ENCODE results near the gene TMEM98.
"Not testable (repeated sequence)": the region's sequence is repeated elsewhere in the genome, so short reads cannot be mapped to it uniquely, and the experiment has no call there.

TMEM98 gene

DNA sequence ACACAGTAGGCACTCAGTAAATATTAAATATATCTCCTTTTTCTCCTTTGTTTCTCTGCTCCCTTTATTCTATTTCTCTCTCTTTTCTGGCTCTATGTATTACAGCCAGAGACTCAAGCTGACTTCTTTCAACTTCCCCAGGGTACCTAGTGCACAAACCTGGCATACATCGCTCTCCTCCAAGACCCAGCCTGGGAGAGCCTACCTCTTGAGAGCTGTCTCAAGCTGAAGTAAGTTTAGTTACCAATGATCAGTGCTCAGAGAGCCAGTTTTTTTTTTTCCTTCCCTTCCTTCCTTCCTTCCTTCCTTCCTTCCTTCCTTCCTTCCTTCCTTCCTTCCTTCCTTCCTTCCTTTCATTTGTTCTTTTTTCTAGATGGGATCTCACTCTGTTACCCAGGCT is 19.8 kb downstream of the TMEM98 start:
- TF ChIP-seq, protein P1, sequence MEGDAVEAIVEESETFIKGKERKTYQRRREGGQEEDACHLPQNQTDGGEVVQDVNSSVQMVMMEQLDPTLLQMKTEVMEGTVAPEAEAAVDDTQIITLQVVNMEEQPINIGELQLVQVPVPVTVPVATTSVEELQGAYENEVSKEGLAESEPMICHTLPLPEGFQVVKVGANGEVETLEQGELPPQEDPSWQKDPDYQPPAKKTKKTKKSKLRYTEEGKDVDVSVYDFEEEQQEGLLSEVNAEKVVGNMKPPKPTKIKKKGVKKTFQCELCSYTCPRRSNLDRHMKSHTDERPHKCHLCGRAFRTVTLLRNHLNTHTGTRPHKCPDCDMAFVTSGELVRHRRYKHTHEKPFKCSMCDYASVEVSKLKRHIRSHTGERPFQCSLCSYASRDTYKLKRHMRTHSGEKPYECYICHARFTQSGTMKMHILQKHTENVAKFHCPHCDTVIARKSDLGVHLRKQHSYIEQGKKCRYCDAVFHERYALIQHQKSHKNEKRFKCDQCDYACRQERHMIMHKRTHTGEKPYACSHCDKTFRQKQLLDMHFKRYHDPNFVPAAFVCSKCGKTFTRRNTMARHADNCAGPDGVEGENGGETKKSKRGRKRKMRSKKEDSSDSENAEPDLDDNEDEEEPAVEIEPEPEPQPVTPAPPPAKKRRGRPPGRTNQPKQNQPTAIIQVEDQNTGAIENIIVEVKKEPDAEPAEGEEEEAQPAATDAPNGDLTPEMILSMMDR (IDR thresholded peaks at IDR 0.05; ENCODE audit: unreplicated experiment in 3 of 3) = no peak
- H3K27ac Mint-ChIP-seq = no peak overlapping the region
- H3K4me1 Mint-ChIP-seq = peaks cover 11% of the 10 kb centered on the region
- peaks cover 13% of the 10 kb centered on the region for H3K36me3 Mint-ChIP-seq (ENCODE audit: low read depth)
- H3K27me3 Mint-ChIP-seq (ENCODE audit: low read depth) = no peaks in the 10 kb centered on the region
- H3K9me3 Mint-ChIP-seq = no peaks in the 10 kb centered on the region
- no peak overlapping the region for H3K4me3 Mint-ChIP-seq

DNA sequence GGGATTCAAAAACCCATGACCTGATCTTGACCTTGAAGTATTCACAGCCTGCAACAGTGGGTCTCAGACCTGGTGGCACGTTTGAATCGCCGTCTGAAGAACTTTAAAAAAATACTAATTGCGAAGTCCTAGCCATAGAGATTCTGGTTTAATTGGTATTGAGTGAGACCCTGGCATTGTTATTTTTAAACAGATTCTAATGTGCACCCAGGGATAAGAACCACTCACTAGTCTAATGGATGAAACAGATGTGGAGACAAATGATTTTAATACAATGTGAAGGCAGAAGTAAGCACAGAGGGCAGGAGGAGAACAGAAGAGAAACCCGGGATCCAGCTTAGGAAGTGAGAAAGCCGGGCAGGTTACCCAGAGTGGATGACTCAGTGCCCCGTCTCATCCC is 21.2 kb downstream of the TMEM98 start:
- TF ChIP-seq, protein P1 (IDR thresholded peaks at IDR 0.05; ENCODE audit: unreplicated experiment in 3 of 3) = no peak
- Mint-ChIP-seq H3K4me1 (peaks cover 11% of the 10 kb centered on the region), H3K27me3 (ENCODE audit: low read depth) (no peaks in the 10 kb centered on the region), H3K4me3 (no peak overlapping the region), H3K36me3 (ENCODE audit: low read depth) (no peaks in the 10 kb centered on the region), H3K9me3 (no peaks in the 10 kb centered on the region), H3K27ac (no peak overlapping the region)

DNA sequence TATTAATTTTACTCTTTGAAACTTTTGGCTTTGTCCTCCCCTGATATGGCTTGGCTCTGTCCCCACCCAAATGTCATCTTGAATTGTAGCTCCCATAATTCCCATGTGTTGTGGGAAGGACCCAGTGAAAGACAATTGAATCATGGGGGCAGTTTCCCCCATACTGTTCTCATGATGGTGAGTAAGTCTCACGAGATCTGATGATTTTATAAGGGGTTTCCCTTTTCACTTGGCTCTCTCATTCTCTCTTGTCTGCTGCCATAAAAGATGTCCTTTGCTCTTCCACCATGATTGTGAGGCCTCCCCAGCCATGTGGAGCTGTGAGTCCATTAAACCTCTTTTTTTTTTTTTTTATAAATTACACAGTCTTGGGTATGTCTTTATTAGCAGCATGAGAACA is 24.5 kb downstream of the TMEM98 start:
- not testable (repeated sequence) for H3K9me3 Mint-ChIP-seq; H3K4me3 Mint-ChIP-seq; H3K36me3 Mint-ChIP-seq (ENCODE audit: low read depth); H3K27me3 Mint-ChIP-seq (ENCODE audit: low read depth); H3K4me1 Mint-ChIP-seq
- peak overlapping the region in 1 of 3 experiments; percentile 16 for H3K27ac Mint-ChIP-seq

DNA sequence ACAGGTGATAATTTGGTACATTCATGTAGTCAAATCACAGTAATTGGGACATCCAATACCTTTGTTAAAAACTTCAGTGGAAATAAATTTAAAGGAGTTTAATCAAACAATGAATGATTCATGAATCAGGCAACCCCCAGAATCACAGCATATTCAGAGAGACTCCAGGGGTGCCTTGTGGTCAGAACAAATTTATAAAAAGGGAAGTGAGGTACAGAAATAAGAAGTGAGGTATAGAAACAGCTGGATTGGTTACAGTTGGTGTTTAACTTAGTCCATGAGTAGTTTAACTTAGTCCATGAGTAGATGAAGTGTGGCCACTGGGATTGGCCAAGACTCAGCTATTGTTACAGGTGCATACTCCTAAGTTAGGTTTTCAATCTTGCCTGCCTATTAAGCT is 25.1 kb downstream of the TMEM98 start:
- Mint-ChIP-seq H3K27ac (no peak overlapping the region), H3K9me3 (no peaks in the 10 kb centered on the region), H3K4me3 (no peak overlapping the region), H3K4me1 (peaks cover 6% of the 10 kb centered on the region), H3K36me3 (ENCODE audit: low read depth) (no peaks in the 10 kb centered on the region), H3K27me3 (ENCODE audit: low read depth) (no peaks in the 10 kb centered on the region)
- TF ChIP-seq, protein P1 (IDR thresholded peaks at IDR 0.05; ENCODE audit: unreplicated experiment in 3 of 3) = no peak

DNA sequence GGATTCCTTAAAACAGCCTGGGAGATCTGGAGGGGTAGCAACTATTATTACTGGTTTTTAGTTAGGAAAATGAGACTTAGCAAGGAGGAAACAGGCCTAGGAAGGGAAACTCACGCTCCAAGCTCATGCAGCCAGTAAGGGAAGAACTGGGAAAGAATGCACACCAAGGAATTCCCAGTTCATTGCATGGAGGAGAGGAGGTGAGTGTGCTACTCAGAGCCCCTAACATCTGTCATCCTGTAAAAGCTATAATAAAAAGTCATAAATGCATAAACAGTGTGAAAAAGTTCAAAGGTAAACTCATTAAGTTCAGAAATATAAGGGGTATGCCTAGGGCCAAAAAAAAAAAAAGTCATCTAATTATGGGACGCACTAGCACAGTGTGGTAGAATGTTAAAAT is 25.9 kb downstream of the TMEM98 start:
- TF ChIP-seq, protein P1 (IDR thresholded peaks at IDR 0.05; ENCODE audit: unreplicated experiment in 3 of 3) = no peak
- H3K36me3 Mint-ChIP-seq (ENCODE audit: low read depth) = no peaks in the 10 kb centered on the region
- H3K9me3 Mint-ChIP-seq = no peaks in the 10 kb centered on the region
- peaks cover 1% of the 10 kb centered on the region for H3K27me3 Mint-ChIP-seq (ENCODE audit: low read depth)
- no peak overlapping the region for H3K27ac Mint-ChIP-seq
- peaks cover 14% of the 10 kb centered on the region for H3K4me1 Mint-ChIP-seq
- no peak overlapping the region for H3K4me3 Mint-ChIP-seq

DNA sequence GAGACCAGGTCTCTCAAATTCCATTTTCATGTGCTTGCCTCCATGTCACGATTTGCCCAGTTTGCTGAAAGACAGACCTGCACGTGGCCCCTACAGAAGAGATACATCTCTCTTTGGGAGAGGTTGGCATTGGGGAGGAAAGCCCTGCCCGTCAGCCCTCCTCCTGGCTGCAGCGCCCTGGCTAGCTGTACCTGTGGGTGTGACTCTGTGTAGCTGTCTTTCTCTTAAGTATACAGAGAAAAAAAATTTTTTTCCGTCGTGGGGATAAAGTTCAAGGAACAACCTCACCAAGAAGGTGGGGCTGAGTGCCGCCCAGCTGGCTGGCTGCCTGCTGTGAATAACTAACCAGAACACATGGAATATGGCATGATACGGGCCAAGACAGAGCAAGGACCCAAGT is 26.5 kb downstream of the TMEM98 start:
- Mint-ChIP-seq H3K27me3 (ENCODE audit: low read depth) (peaks cover 4% of the 10 kb centered on the region), H3K4me1 (peaks cover 14% of the 10 kb centered on the region), H3K27ac (peak overlapping the region in 1 of 3 experiments; percentile 46), H3K9me3 (no peaks in the 10 kb centered on the region), H3K4me3 (no peak overlapping the region), H3K36me3 (ENCODE audit: low read depth) (no peaks in the 10 kb centered on the region)
- TF ChIP-seq, protein P1 (IDR thresholded peaks at IDR 0.05; ENCODE audit: unreplicated experiment in 3 of 3) = no peak

All from nephron (organoid).